GM20431 (cell line): ENCODE data around the gene RBMX.
"Not testable (repeated sequence)": the region's sequence is repeated elsewhere in the genome, so short reads cannot be mapped to it uniquely, and the experiment has no call there.

Experiments used
- in situ Hi-C: fragments of 300-500 bp; cut with MseI, MboI; formaldehyde crosslinking; loops from one replicate; pipeline ENCODE4 v1.15.0; 2020; ENCODE audit warnings: low sequenced_read_pairs; ENCODE audit not compliant: unreplicated experiment

RBMX gene

DNA sequence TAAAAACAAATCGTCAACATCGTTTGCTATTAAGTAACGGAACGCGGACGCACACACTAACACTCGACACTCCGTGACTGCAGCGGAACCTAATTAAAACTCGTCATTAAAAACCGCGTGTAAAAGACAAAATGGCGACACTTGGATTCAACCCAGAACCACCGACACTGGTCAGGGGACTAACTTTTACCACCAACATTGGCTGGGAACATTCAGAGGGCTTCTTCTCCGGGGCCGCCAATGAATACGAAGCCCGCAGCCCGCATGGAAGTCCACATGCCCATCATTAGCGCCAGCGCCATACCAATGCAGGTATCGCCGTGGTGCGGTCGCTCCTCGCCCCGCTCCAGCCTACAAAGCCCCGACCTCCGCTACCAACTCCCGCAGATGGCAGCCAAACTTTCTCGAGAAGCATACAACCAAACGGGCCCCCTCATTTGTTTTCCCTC is 498 bp downstream of the RBMX start:
- in situ Hi-C loops, result no loop called here

- in situ Hi-C loops, result no loop called here
These were observed 1.4 kb downstream of the RBMX start for GRCh38 chrX:136879001-136879687.

DNA sequence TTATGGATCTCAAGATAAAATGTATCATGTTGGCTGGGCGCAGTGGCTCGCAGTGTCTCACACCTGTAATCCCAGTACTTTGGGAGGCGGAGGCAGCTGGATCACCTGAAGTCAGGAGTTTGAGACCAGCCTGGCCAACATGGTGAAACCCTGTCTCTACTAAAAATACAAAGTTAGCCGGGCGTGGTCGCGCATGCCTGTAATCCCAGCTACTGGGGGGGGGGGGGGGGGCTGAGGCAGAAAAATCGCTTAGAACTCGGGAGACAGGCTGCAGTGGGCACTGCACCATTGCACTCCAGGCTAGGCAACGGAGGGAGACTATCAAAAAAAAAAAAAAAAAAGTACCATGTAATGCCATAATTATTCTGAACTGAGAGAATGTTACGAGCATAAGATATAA is 2.1 kb downstream of the RBMX start:
- in situ Hi-C loops, result no loop called here

DNA sequence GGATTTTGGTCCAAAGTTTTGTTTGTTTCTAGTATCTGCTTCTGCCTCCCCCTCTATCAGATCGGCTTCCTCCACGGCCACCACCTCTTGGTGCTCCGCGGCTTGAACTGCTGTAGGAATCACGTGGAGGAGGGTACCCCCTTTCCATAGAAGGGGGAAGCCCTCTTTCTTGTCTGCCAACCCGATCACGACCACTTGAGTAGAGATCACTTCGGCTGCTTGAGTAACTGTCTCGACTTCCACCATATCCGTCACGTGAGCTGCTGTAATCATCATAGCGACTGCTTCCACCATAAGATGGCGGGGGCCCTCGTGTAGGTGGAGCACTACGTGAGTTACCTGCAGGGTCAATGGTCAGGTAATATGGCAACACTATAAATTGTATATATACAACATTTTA is 6.4 kb downstream of the RBMX start:
- in situ Hi-C loops, result not testable (repeated sequence)

- in situ Hi-C loops, result not testable (repeated sequence)
These were observed 7.3 kb downstream of the RBMX start for GRCh38 chrX:136873210-136873609.

GRCh38 chrX:136872091-136872700 is 8.3 kb downstream of the RBMX start:
- in situ Hi-C loops, result no loop called here

DNA sequence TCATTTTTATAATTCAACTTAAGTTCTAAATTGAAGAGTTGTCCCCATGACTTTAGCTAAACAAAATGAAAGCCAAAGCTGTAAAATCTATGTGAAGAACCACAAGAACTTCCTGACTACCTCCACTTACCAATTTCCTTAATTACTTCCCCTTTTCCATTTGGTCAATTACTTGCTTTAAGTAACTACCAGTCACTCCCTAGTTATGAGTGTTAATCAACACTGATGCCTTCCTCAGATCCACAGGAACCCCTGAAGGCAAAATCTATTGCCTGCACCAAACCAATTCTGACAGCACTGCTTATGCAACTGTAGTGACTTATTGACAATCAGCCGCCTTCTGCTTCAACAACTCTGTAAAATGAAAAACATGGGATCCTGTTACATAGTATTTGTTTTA is 10.5 kb downstream of the RBMX start:
- in situ Hi-C loops, result no loop called here

DNA sequence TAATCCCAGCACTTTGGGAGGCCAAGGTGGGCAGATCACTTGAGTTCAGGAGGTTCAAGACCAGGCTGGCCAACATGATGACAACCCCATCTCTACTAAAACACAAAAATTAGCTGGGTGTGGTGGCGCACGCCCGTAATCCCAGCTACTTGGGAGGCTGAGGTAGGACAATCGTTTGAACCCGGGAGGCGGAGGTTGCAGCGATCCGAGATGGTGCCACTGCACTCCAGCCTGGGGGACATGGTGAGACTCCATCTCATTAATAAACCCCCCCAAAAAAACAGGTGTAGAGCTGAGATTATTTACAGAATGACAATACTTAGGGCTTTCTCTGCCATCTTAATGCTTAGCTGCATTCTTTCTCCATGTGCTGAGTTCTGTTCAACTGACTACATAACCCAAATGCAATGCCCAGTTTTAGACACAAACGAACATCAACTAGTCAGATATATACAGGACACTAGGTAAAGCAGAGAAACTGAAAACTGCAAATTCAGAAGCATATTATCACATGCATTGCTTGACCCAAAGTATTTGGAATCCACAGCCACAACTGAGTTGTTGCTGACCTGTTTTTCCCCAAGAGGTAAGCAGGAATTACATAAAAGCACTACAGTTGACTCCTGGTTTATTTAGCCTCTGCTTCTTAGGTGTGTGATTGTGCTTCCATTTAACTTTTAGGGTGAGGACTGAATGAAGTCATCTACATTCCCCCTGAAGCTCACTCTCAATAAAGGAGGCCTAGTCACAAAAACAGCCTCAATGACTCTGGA is 12.1 kb downstream of the RBMX start:
- in situ Hi-C loops, result no loop called here

DNA sequence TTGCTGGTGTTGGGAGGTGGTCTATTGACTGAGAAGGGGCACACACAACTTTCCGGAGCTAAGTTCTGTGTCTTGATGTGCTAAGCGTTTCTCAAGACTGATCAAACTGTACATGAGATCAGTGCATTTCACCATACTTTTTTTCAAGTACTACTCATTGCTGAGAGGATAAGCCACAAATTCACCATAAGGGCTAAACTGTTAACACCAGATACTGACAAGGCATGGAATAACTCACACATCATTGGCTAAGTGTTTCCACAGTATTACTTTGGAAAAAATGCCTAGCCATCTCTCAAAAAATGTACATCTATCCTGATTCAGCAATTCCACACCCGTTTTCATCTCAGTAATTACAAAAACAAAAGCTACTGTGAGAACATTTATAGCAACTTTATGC is 13.0 kb downstream of the RBMX start:
- in situ Hi-C loops, result no loop called here

DNA sequence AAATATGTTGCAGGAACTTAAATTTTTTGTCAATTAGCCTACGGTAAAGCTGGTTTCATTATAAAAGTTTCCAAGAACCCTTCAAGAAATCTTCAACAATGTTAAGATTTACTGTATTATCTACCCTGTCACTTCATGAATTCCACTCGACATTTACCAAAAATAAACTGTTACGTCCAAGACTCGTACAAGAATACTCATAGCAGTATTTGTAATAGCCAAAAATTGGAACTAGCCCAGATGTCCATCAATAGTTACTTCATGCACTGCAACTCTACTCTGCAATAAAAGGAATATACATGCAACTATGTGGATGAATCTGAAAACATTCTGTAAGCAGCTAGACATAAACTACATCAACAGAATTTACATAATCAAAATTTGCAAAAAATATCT is 13.4 kb downstream of the RBMX start:
- in situ Hi-C loops, result no loop called here

DNA sequence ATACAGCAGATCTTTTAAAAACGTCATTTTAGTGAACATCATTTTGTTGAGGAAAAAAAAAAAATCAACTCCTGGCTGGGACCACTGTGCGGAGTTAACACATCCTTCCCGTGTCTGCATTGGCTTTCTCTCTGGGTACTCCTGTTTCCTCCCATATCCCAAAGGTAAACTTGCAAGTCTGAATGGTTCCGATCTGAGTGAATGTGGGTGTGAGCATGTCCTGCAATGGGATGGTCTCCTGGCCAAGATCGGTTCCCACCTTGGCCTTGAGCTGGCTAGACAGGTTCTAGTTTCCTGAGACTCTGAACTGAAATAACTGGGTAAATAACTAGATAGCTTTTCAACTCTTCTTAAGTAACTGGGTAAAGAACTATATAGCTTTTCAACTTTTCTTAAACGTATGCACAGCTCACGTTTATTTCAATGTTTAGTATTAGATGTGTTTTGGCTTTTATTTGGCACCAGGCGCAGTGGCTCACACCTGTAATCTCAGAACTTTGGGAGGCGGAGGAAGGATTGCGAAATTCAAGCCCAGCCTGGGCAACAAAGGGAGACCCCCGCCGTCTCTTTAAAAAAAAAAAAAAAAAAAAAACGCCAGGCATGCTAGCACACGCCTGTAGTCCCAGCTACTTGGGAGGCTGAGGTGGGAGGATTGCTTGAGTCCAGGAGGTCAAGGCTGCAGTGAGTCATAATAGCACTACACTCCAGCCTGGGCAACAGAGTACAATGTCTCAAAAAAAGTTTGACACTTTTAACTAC is 14.0 kb downstream of the RBMX start:
- in situ Hi-C loops, result no loop called here

DNA sequence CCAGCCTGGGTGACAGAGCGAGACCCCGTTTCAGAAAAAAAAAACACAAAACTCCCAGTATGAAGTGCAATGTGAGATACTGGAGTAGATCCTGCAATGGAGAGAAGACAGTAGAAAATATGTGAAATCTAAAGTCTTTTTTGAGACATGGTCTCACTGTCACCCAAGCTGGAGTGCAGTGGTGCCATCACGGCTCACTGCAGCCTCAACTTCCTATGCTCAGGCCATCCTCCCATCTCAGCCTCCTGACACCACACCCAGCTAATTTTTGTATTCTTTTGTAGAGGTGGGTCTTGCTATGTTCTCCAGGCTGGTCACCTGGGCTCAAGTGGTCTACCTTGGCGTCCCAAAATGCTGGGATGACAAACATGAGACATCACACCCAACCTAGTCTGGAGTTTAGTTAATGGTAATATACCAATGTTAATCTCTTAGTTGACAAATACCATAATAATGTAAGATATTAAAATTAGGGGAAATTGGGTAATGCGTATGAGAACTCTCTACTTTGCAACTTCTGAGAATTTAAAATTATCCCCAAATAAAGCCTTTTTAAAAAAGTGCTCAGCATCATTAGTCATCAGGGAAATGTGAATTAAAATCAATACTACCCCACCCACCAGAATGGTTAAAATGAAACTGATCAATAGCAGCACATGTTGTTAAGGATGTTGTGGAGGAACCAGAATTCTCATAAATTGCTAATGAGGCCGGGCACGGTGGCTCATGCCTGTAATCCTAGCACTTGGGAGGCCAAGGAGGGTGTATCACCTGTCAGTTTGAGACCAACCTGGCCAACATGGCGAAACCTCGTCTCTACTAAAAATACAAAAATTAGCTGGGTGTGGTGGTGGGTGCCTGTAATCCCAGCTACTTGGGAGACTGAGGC is 15.0 kb downstream of the RBMX start:
- in situ Hi-C loops, result no loop called here

- in situ Hi-C loops, result no loop called here
These were observed 16.7 kb downstream of the RBMX start for GRCh38 chrX:136863826-136864225.

- in situ Hi-C loops, result no loop called here
These were observed 18.0 kb downstream of the RBMX start for GRCh38 chrX:136862546-136862945.

GRCh38 chrX:136861877-136862276 is 18.6 kb downstream of the RBMX start:
- in situ Hi-C loops, result no loop called here

GRCh38 chrX:136858007-136858756 is 22.3 kb downstream of the RBMX start:
- in situ Hi-C loops, result no loop called here

GRCh38 chrX:136856551-136856950 is 24.0 kb downstream of the RBMX start:
- in situ Hi-C loops, result no loop called here

GRCh38 chrX:136856050-136856449 is 24.5 kb downstream of the RBMX start:
- in situ Hi-C loops, result no loop called here

- in situ Hi-C loops, result no loop called here
These were observed 29.0 kb downstream of the RBMX start for GRCh38 chrX:136851526-136851925.
